DOHH2 (cell line): Measurements from ENCODE around the gene DUSP8.

Experiments
- EZH2phosphoT487 ChIP-seq: fragments of 200-600 bp; sonication (generic); IDR thresholded peaks from 2 replicates; pipeline ENCODE4 v1.6.1; 2017; ENCODE audit warnings: borderline replicate concordance, mild to moderate bottlenecking, antibody characterized with exemption, low read length, moderate library complexity, mixed read lengths
- TF ChIP-seq, protein P1 (sequence below): fragments of 200-600 bp; sonication (generic); IDR thresholded peaks from one replicate; pipeline ENCODE4 v1.5.1; 2014; ENCODE audit warnings: antibody characterized with exemption, mild to moderate bottlenecking, low read depth, low read length; ENCODE audit not compliant: poor library complexity, severe bottlenecking

DNA sequence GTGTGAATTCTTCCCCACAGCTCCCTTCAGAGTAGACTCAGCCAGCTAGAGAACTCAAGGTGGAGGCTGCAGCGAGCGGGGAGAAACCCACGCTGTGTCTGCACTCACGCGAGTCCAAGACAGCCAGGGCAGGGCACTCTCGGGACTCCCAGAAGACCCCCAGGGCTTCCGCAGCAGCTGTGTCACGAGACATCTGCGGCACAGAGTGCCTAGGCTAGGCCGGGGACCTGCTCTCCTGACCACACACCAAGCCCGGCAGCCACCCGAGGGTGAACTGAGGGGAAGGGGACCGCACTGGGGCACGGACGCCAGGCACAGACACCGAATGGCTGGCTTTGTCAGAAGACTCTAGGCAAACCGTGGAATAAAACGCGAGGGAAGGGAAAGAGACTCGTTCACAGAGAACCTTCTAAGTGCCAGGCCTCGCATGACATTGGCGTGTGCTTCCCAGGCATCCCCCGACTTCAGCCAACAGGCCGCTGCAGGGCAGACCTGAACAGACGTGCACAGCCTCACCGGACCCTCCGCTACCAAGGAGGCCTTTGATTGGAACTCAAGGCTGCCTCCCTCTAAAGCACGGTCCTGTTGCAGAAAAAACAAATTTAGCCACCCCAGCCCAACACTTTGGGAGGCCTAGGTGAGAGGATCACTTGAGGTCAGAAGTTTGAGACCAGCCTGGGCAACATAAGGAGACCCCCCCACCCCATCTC lies 67.3 kb downstream of the DUSP8 start:
- TF ChIP-seq, protein P1, sequence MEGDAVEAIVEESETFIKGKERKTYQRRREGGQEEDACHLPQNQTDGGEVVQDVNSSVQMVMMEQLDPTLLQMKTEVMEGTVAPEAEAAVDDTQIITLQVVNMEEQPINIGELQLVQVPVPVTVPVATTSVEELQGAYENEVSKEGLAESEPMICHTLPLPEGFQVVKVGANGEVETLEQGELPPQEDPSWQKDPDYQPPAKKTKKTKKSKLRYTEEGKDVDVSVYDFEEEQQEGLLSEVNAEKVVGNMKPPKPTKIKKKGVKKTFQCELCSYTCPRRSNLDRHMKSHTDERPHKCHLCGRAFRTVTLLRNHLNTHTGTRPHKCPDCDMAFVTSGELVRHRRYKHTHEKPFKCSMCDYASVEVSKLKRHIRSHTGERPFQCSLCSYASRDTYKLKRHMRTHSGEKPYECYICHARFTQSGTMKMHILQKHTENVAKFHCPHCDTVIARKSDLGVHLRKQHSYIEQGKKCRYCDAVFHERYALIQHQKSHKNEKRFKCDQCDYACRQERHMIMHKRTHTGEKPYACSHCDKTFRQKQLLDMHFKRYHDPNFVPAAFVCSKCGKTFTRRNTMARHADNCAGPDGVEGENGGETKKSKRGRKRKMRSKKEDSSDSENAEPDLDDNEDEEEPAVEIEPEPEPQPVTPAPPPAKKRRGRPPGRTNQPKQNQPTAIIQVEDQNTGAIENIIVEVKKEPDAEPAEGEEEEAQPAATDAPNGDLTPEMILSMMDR, result no peak
- no peak for TF ChIP-seq EZH2phosphoT487
